ENCODE measurements around the gene TMEM100. TPM values are rescaled to one million over a fixed set of nuclear protein-coding genes. Genes with fewer than 3 reads are reported as not detected.

Gene TMEM100
- 10 to 100 TPM; 47.4 to 86.4 (median 54.7) TPM for polyA plus RNA-seq (ENCODE audit: insufficient read length in 3 of 3)

DNA sequence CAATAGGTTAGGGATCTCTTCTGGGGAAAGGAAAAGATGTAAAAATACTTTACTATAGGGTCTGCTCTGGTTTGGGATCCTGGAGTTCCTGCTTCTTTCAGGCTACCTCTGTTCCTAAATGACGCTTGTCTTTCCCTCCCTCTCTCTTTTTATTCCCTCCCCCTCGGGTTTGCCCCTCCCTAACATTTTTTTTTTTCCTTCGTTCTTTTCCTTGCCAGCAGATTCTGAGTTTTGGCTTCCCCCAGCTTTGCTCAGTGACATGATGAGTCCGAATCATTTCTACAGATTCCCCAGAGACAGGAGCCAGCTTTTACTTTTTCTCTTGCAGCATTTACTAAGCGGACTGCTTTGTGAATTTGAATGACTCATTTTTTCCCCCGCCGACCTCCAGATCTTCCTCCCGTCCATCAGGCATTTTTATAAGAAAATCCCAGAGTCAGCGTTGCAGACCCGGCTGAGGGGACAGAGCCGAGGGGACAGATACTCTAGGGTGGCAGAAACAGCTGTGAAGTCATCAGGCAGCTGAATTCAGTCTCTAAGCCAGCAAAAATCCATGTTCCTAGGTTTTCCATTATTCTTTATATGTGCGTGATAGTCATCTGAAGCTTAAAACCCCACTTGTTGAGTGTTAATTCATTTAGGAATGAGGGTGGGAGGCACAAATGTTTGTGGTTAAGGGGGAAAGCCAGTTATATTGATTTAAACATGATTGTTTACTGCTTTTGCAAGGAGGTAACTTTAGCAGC lies at the start of gene TMEM100:
TSS of gene TMEM100 (minus strand) at position 123 of the 746 bp plus-strand sequence. CDS start 1,794 bp downstream, outside the sequence.
- DNase-seq (ENCODE audit: low read depth in 3 of 3, low spot score in 2 of 3), result no peak

- no peak for DNase-seq (ENCODE audit: low read depth in 3 of 3, low spot score in 2 of 3)
These were observed 49.4 kb upstream of the TMEM100 start for GRCh38 chr17:55772086-55772485.

GRCh38 chr17:55770196-55770870 lies 47.7 kb upstream of the TMEM100 start:
- DNase-seq (ENCODE audit: low read depth in 3 of 3, low spot score in 2 of 3), result no peak

GRCh38 chr17:55769625-55770000 lies 46.9 kb upstream of the TMEM100 start:
- DNase-seq (ENCODE audit: low read depth in 3 of 3, low spot score in 2 of 3), result no peak

GRCh38 chr17:55768936-55769624 lies 46.4 kb upstream of the TMEM100 start:
- no peak for DNase-seq (ENCODE audit: low read depth in 3 of 3, low spot score in 2 of 3)

DNA sequence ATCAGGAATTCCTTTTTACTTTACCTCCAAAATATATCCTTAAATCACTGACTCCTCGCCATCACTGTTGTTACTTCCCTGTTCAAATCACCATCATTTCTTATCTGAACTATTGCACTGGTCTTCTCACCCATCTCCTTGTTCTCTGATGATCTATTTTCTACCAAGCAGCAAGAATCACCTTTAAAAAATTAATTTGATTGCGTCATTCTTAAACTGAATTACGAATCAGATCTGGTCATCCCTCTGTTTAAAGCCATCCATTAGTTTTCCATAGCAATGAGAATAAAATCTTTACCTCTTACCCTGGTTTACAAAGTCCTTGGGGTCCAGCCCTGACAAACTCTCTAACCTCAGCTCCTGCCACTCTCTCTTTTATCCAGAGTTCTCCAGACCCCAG lies 42.8 kb upstream of the TMEM100 start:
- no peak for DNase-seq (ENCODE audit: low read depth in 3 of 3, low spot score in 2 of 3)

- DNase-seq (ENCODE audit: low read depth in 3 of 3, low spot score in 2 of 3), result no peak
These were observed 41.9 kb upstream of the TMEM100 start for GRCh38 chr17:55764610-55765009.

- no peak for DNase-seq (ENCODE audit: low read depth in 3 of 3, low spot score in 2 of 3)
These were observed 41.2 kb upstream of the TMEM100 start for GRCh38 chr17:55763856-55764255.

DNA sequence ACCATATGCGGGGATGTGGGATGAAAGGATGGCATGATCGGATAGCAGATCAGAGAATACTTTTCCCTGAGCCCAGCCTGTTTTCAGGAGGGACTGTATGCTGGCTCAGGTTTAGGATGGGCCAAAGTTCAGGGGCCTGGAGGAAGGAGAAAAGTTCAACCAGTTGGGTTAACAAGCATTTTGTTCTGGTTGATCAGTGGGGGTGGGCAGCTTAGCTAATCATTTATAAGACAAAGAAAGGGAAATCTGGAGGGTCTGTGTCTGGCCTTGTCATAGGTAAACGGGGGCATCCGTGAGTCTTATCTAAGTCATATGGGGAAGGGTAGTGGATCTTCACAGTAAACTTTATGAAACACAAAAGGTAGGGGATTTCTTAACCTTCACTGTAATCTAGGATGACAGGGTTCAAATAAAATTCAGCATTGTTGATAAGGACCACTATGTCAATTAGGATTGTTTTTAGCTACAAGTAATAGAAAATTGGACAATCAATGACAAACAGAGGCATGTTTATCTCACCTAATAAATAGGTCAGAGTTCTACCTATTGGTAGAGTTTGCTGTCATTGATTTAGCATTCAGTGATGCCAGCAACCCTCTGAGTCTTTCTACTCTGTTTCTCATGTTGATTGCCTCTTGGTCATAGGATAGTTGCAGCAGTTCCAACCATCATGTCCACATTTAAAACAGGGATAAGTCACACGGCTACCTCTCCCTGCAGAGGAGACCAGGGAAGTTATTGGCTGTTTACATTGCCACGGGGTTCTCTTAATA lies 39.6 kb upstream of the TMEM100 start:
- DNase-seq (ENCODE audit: low read depth in 3 of 3, low spot score in 2 of 3), result no peak

- no peak for DNase-seq (ENCODE audit: low read depth in 3 of 3, low spot score in 2 of 3)
These were observed 38.1 kb upstream of the TMEM100 start for GRCh38 chr17:55760643-55761355.

DNA sequence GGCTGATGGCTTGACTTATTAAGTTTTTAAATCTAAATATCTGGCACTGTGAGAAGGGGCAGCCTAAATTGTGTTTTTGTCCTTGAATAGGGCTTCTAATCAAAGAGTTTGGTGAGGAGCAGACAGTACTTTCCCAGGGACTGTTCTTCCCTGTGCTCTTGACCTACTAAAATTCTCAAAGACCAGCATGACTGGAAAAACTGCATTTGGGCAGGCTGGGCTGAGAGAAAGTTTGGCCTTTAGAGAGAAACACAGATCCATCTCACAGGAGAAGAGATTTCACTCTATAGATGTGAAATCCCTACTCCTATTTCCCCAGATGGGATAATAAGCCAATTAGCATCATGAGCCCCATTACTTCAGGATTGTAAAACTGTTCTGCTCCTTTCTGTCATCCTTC lies 35.5 kb upstream of the TMEM100 start:
- no peak for DNase-seq (ENCODE audit: low read depth in 3 of 3, low spot score in 2 of 3)

DNA sequence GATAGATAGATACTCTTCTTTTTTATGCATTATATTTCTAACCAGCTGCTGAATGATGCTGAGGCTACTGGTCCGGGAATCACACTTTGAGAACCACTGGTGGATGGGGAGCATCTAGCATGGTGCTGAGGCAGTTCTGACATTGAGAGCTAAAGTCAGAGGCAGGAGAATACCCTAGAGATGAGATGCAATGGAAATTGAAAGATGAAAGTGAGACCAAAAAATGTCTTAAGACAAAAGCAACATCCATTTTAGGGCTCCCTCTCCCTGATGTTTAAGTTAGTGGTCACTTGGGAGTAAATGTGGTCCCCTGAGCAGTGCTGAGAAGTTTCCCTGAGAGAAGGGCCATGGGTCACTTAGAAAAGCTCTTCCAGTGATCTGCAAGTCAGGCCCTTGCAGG lies 35.0 kb upstream of the TMEM100 start:
- DNase-seq (ENCODE audit: low read depth in 3 of 3, low spot score in 2 of 3), result no peak

GRCh38 chr17:55756689-55757088 lies 34.0 kb upstream of the TMEM100 start:
- DNase-seq (ENCODE audit: low read depth in 3 of 3, low spot score in 2 of 3), result no peak

GRCh38 chr17:55751720-55752250 lies 29.1 kb upstream of the TMEM100 start:
- DNase-seq (ENCODE audit: low read depth in 3 of 3, low spot score in 2 of 3), result no peak

DNA sequence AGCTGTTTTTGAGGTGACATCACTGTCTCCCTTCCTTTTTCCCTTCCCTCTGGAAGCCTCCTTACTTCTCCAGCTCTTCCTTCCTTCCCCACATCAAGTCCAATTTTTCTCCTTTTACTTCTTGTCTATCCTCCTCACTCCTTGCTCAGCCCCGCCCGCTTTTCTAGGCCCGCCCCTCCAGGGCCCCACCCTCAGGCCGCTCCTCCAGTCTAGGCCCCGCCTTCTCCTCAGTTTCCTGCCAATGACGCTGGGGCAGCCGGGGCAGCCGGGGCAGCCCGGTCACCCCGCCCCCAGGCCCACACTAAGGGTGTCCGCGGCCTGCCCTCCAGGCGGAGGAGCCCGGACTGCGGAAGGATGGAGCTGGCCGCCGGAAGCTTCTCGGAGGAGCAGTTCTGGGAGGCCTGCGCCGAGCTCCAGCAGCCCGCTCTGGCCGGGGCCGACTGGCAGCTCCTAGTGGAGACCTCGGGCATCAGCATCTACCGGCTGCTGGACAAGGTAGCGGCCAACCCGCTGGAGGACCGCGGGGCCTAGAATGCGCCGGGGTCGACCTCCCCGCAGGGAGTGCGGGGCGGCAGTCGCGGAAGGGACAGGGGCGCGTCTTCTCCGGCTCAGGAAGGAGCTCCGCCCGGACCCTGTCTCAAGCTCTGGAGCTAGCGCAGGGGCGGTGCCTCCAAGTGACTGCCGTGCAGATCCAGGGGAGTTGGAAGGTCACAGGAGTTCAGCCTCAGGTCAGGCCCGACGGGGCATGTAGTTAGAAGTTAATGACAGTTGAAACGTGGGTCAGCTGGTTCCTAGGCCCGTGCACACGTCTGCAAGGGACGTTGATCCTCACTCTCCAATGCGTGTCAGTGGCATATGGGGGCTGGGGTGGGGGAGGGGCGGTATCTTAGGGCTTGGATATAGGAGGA lies 28.3 kb upstream of the TMEM100 start, which contains the start of gene PCTP:
TSS of gene PCTP (plus strand) at position 302 of the 908 bp plus-strand sequence. CDS start at position 355, 53 bp downstream.
- DNase-seq (ENCODE audit: low read depth in 3 of 3, low spot score in 2 of 3), result peak in 1 of 3 donors; percentile 78

DNA sequence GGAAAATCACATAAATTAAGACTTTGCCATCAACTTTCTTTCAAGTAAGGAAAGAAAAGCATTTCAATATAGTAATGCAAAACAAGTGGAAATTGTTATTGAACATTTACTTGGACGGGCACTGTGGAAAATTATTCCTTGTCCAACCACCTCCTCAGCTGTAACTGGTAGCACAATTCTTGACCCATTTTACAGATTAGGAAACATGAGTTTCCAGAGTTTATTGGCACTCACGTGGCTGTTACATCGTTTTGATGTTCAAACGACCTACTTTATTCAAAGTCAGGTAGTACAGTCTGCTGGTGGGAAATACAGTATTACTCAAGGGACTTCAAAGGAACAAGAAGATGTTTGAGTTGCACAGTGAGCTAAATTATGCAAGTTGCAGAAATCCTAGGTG lies 27.3 kb upstream of the TMEM100 start:
- DNase-seq (ENCODE audit: low read depth in 3 of 3, low spot score in 2 of 3), result no peak

DNA sequence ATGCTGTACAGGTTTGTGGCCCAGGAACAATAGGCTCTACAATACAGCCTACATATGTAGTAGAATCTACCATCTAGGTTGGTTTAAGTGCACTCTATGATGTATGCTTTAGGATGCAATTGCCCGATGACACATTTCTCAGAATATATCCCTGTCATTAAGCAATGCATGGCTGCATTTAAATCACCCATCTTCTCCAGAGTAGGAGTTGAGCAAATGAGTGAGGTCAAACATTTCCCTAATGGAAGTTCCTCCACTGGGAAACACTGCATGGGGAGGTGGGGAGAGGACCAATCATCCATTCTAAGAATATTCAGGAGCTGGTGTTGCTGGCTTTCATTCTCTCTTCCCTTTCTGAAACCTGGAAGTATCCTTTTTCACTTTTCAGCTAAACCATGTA lies 26.2 kb upstream of the TMEM100 start:
- DNase-seq (ENCODE audit: low read depth in 3 of 3, low spot score in 2 of 3), result no peak

DNA sequence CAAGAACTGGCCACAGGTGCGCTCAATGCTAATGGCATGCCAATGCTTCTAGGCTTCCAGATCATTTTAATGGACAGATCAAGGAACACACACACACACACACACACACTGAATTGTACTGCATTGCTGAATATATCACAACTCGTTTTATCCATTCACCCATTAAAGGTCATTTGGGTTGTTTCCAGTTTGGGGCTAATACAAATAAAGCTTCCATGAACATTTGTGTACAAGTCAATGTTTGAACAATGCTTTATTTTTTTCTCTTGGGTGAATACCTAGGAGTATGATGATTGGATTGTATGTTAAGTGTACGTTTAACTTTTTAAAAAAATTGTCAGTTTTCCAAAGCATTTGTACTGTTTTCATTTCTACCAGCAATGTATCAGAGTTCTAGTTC lies 24.5 kb upstream of the TMEM100 start:
- no peak for DNase-seq (ENCODE audit: low read depth in 3 of 3, low spot score in 2 of 3)

DNA sequence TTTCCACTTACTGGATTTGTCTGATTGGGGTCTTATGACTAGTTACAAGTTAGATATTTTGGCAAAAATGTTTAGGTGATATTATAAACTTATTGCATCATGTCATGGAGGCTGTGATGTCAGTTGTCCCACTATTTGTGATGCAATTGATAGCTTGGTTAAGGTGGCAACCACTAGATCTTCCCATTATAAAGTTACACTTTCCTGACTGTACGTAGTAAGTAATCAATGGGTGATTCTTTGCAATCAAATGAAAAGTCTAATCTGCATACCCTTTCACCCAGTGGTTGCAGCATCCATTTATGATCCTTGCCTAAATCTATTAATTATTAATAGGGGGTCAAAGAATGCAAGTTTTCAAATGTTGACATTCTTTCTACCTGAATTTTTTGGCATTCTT lies 23.8 kb upstream of the TMEM100 start:
- no peak for DNase-seq (ENCODE audit: low read depth in 3 of 3, low spot score in 2 of 3)

Measured in right renal cortex interstitium (tissue), 3 donors.